ENCODE data around the gene ENTHD1.

DNA sequence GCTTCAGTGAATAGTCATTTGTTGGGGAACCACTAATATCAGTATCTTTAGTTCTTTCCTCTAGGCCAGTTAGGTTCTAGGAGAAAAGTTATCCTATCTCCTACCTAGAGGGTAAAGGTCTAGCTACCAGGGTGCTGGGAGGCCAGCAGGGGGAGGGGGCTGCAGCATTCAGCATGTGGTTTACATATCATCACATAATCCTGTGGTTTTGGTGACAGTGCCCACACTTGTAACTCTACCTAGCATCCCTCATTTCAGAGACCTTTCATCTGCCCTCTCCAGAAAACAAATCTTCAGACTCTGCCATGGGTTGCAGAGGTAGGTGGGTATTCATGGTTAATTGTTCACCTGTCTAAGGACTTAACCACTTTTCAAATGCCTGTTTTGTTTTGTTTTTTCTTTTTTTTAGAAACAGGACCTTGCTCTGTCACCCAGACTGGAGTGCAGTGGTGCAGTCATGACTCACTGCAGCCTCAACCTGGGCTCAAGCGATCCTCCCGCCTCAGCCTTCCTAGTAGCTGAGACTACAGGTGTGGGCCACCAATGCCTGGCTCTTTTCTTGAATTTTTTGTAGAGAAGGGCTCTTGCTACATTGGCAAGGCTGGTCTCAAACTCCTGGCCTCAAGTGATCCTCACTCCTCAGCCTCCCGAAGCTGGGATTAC, 146.8 kb downstream of the ENTHD1 start:
- TF ChIP-seq TAL1 (IDR thresholded peaks at IDR 0.05), result no peak
- no peak for TF ChIP-seq EHMT2 (IDR thresholded peaks at IDR 0.05)
- no peak for TF ChIP-seq TFAM (CRISPR knock-in tag; conservative IDR thresholded peaks at IDR 0.05)
- no peak for TF ChIP-seq ZNF316 (IDR thresholded peaks at IDR 0.05)
- no peak for TF ChIP-seq PPARD (CRISPR knock-in tag; IDR thresholded peaks at IDR 0.05)
- TF ChIP-seq TAF1 (IDR thresholded peaks at IDR 0.05; ENCODE audit: control insufficient read depth, extremely low read depth, insufficient read depth, low read length, severe bottlenecking), result no peak
- no peak for TF ChIP-seq FOXJ3 (CRISPR knock-in tag; IDR thresholded peaks at IDR 0.05)
- TF ChIP-seq ZZZ3 (IDR thresholded peaks at IDR 0.05), result no peak
- TF ChIP-seq KAT2B (IDR thresholded peaks at IDR 0.05; ENCODE audit: low read depth, low read length), result no peak
- TF ChIP-seq, protein P1, sequence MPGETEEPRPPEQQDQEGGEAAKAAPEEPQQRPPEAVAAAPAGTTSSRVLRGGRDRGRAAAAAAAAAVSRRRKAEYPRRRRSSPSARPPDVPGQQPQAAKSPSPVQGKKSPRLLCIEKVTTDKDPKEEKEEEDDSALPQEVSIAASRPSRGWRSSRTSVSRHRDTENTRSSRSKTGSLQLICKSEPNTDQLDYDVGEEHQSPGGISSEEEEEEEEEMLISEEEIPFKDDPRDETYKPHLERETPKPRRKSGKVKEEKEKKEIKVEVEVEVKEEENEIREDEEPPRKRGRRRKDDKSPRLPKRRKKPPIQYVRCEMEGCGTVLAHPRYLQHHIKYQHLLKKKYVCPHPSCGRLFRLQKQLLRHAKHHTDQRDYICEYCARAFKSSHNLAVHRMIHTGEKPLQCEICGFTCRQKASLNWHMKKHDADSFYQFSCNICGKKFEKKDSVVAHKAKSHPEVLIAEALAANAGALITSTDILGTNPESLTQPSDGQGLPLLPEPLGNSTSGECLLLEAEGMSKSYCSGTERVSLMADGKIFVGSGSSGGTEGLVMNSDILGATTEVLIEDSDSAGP (CRISPR knock-in tag; IDR thresholded peaks at IDR 0.05), result no peak
- TF ChIP-seq ZNF274 (IDR thresholded peaks at IDR 0.05; ENCODE audit: borderline replicate concordance, low read depth, low read length), result no peak
- TF ChIP-seq, protein P2, sequence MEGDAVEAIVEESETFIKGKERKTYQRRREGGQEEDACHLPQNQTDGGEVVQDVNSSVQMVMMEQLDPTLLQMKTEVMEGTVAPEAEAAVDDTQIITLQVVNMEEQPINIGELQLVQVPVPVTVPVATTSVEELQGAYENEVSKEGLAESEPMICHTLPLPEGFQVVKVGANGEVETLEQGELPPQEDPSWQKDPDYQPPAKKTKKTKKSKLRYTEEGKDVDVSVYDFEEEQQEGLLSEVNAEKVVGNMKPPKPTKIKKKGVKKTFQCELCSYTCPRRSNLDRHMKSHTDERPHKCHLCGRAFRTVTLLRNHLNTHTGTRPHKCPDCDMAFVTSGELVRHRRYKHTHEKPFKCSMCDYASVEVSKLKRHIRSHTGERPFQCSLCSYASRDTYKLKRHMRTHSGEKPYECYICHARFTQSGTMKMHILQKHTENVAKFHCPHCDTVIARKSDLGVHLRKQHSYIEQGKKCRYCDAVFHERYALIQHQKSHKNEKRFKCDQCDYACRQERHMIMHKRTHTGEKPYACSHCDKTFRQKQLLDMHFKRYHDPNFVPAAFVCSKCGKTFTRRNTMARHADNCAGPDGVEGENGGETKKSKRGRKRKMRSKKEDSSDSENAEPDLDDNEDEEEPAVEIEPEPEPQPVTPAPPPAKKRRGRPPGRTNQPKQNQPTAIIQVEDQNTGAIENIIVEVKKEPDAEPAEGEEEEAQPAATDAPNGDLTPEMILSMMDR (IDR thresholded peaks at IDR 0.05 in 2 of 3, conservative IDR thresholded peaks at IDR 0.05 in 1 of 3; ENCODE audit: insufficient read depth in 2 of 3, low read depth in 1 of 3, low read length in 3 of 3), result no peak
- TF ChIP-seq BRD9 (IDR thresholded peaks at IDR 0.05; ENCODE audit: low read depth, partially characterized antibody), result no peak
- TF ChIP-seq NFIC (IDR thresholded peaks at IDR 0.05), result no peak

Data from K562 (cell line).